HG02885 (cell line): Measurements from ENCODE around the gene ARHGAP22.

ENCODE experiments used
- ATAC-seq: cut with Tn5 transposase; IDR thresholded peaks from one replicate; pipeline ENCODE4 v1.9.1; 2021; ENCODE audit warnings: mild to moderate bottlenecking; ENCODE audit not compliant: unreplicated experiment, poor library complexity

Gene ARHGAP22

DNA sequence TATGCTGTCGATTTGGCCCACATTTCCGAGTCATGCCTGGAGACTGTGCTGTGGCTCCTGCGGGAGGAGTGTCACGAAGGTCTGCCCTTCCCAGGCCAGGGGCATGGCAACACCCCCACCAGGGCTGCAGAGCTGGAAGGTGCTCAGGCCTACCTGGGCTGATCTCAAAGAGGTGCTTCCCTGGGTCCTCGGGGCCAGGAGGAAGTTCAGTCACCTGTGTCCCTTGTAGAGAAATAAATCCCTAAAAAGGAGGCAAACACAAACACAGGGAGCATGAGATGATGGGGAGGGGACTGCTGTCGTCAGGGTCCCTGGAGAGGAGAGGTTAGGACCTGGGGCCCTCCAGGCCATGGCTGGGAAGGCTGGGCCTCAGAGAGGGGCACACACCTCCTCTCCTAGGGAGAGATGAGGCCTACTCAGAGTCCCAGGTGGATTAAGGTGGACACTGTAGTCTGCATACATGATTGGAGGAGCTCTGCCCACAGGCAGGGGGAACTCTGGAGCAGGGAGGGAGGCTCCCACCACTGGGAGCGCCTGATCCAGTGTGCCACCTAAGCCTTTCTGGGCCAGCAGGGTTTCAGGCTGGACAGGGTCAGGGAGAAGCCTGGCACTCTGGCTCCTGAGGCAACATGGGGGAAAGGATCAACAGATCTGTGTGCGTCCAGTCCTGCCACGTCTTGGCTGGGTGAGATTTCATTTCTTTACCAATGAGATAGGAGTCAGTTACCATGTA lies 49.4 kb downstream of the ARHGAP22 start:
- no peak for ATAC-seq

DNA sequence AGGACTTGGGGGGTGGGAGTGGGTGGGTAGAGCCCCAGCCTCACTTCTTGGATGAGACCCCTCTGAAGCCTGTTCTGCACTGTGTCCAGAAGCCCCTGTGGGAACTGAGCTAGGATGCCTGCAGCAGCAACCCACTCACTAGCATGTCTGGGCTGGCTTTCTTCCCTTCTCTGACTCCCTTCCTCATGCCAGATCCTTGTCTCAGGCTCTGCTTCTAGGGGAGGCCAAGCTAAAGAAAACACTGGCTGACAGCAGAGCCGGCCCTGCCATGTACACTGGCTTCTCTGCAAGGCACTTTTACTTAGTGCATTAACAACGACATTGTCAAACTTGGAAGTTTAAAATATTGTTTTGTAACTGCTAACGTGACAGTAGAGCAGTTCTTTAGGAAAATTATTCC lies 50.2 kb downstream of the ARHGAP22 start:
- ATAC-seq, result no peak

DNA sequence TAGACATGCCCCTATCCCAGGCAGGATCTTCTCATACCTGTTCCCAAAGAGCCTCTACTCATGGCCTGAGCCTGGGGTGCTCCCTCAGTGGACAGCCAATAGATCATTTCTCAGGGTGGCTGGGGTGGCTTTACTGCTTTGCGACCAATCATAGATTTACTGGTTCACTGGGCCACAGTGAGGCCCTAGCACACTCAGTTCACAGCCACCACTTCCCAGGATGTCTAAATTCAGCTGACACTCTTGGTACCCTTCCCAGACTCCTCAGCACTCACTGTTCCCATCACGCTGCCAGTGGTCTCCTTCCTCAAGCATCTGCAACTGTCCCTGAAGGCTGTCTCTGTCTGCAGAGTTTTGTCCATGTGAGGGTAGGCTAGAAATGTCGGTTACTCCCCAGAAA lies 50.6 kb downstream of the ARHGAP22 start:
- no peak for ATAC-seq

DNA sequence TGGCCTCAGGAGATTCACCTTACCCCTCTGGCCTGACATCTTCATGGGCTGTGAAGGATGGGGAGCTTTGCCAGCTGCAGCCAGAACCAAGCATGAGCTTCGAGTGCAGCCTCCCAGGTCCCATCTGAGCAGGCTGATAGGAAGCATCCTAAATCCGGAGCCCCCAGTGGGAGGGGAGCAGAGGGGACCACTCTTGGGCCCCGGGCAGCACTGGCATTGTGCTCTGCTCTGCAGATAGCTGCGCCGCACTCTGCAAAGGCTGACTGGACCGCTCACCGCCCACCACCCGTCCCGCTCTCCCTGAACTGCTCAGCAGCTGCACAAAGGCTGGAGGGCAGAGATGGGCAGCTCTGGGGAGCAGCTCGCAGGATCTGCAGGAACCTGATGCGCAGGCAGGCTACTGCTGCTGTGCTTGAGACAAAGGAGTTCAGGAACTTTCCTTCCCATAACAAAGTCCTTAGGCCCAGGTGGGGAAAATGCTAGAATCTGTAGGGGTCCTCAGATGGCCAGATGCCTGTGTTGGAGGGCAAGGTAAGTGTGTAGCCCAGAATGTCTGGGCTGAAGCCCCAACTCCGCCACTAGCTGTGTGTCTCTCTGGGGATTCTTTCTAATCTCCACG lies 51.8 kb downstream of the ARHGAP22 start:
- no peak for ATAC-seq

DNA sequence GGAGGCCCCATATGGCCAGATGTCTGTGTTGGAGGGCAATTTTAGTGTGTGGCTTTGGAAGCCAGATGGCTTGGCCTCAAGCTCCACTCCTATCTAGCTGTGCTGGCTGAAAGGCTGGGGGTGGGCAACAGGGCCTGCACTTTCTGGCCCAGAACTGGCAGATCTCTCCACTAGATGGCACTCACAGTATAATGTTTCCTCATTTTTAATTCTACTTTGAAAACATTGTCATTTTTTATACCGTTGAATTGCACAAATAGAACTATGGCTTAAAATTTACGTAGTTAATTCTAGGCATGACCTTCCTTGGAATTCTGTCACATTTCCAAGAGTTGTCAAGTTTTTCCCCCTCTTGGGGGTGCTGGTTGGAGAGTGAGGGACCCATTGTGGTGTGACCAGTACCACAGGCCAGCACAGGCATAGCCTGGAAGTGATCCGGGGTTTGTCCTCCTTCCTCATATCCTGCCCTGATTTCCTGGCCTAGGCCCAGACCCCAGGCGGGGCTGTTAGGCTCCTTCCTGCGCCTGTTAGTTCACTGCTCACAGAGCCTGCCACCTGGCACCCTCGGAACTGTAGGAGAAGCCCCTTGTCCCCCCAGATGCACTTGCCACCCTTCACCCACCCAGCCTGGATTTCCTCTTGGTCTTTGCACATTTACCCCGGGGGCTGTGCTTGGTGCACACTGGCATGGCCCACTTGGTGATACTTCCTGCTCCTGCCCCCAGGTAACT lies 52.8 kb downstream of the ARHGAP22 start:
- ATAC-seq, result no peak

DNA sequence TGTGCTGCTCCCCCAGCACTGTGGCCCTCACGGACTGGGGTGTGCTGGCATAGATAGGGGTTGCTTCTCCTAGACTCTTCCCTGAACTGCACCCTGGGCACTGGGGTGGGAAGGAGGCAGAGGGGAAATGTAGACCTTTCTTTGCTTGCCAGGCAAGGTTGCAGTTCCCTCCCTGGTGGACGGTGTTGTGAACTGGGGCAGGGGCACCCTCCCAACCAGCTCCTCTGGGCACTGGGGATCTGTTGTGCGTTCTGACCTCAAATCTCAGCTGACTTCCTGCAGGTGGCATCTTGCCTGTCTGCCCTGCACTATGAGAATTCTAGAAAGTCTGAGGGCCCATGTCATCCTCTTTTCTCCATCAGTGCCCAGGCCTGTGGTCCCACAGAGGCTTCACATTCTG lies 53.9 kb downstream of the ARHGAP22 start:
- ATAC-seq, result no peak

DNA sequence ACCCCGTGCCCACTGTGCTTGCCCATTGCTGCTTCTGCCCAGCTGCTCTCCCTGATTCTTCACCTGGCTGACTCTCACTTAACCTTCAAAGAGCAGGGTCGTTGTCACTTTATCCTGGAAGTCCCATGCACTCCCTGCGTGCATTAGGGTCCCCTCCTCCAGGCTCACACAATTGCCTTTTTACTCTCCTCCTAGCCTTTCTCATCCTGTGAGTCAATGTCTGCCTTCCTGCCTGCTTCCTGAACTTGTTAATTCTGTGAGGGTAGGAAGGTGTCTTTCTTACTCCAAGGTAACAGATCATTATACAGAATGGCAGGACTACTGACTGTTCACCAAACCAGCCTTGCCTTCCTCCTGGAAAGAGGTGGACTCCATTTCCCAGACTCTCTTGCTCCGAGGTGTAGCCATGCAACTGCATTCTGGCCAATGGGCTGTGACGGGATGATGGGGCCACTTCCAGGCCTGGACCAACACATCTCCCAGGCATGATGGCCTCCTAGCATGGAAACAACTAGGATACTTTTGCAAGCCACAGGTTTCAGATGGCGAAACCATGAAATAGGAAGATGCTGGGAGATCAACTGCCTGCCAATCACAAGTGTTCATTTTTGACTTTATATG lies 54.7 kb downstream of the ARHGAP22 start:
- ATAC-seq, result no peak

DNA sequence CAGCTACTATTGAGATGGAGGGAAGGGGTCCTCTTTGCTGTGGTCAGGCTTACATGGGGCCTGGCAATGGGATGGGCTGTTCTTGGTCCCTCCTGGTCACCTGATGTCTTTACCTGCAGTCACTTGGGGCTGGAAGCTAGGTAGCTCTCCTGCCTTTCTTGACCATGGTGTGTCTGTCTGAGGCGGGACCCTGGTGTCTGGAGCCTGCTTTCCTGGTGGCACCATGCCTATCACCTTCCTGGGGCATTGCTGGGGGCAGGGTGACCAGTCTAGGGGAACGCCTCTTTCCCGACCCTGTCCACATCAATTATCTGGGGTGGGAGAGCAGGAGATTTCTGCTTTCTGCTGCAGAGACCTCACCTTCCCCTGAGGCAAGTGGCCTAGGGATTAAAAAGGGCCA lies 55.6 kb downstream of the ARHGAP22 start:
- no peak for ATAC-seq

DNA sequence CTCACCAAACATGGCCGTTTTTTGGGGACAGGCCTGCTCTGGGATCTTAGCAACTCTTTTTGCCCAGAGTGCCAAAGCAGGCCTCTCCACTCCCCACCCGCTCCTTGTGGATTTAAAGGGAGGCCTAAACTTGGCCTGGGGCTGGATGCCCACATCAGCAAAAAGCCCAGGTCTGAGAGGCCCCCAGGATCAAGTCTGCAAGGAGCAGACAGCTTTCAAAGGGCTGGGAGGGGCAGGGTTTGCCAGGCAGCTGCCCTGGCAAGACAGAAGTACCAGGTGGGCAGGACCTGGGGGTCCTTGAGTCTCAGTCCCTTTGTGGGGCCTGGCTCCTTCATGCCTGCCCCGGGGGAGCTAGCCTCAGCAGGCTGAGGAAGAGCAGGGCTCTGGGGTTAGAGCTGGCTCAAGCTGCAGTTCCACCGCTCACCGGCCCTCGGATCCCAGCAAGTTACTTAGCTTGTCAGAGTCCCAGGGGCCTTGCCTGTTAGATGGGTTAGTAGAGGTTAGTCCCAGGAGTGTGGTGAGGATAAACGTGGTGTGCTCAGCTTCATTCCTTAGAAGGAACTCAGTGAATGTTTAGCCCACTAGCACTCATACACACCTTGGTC lies 56.2 kb downstream of the ARHGAP22 start:
- no peak for ATAC-seq

DNA sequence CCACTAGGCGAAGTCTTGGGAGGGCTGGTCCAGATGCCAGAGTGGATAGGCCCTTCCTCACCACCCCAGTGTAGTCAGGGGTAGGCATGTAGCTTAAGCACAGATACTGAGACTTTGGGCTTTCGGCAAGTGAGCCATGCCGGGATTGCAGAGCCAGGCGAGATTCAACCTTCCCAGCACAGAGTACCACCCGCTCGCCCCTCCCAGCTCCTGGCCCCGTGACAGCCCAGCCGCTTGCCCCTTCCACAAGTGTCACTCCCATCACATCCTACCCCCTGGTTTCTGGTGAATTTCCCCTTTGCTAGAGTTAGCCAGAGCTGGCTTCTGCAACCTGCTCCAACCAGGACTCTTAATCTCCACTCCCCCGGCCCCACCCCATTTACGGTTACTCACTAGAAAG lies 56.9 kb downstream of the ARHGAP22 start:
- no peak for ATAC-seq

DNA sequence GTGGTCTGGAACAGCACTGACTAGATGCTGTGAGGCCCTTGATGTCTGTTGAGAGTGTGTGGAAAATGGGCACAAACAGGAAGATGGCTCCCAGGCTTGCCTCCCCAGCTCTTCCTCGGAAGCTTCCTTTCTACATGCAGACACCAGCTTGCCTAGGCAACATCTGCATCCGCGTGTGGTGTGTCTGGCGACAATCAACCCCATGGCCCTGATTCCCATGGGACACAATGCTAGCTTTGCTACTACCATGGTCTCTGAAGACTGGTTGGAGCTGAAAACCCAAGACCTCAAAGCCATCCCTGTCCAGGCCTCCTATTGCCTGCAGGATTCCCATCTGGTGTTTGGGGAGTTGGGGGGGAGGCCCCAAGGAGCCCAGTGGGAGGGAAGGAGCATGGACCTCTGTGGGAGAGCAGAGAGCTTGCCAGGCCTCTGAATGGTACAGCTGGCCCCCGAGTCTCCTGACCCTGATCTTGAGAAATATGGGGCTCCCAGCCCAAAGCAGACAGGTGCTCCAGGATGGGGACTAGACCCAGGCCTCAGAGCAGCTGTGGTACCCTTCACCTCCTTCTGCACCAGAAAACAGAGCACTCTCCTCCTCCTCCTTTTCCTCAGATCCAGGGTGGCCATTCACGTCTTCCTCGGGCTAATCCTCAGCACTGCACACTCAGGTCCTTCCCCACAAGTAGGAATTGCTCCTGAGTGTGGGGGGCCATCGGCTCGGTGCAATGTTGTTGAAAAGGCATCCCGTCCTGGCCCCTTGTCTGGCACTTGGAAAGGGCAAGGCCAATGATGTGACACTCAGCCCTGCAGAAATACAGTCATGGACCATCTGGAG lies 57.6 kb downstream of the ARHGAP22 start:
- no peak for ATAC-seq

DNA sequence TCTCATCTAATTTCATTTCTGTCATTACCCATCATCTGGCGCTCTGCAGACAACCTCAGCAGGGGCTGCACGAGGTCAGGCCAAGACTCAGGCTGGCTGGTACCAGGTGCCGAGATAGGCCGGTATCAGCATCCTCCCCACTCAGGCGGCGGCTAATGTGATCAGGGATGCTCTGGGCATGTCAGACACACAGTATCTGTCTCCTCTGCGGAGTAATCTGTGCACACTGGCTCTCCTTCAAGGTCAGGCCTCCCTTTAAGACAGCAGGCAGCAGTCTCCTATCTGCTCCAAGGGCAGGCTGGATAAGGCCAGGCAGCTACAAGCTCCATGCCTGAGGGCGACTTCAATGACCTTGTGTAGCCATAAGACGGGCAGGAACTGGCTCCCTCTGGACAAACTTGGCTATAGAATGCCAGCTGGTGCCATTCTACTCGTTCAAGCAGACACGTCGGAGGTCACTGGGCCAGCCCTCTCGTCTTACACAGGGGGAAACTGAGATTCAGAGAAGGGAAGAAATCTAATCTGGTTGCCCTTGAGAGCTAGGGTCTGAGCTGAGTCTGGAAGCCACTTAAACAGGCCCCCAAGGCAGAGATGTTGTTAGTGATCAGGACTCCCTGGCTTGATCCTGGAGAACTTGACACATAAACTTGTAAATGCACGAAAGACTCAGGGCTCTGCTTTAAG lies 59.3 kb downstream of the ARHGAP22 start:
- ATAC-seq, result no peak

DNA sequence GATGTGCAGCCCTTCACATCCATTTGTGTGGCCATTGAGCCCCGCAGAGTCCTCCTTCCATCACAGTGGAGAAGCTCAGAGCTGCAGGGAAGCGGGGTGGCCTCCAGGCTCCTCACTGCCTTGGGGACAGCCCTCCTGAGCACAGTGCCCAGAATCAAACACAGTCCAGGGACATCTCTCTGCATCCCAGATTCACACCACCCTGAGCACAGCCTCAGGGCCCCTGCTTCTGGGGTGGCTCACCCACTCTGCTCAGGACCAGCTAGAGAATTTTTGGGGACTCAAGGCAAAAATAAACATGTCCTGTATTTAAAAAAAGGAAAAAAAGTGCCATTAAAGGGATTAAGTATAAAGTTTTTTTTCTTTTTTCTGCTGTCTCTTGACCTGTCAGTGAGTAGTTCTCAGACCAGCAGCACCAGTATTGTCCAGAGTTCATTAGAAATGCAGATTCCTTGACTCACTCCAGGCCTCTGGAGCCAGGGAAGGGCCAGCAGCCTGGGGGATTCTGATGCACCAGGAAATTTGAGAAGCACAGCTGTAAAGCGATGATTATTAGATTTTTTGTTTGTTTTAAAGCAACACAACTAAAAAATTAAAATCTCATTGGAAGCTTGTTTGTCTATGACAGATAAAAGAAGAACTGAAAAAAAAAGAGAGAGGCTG lies 61.6 kb downstream of the ARHGAP22 start:
- ATAC-seq, result no peak

DNA sequence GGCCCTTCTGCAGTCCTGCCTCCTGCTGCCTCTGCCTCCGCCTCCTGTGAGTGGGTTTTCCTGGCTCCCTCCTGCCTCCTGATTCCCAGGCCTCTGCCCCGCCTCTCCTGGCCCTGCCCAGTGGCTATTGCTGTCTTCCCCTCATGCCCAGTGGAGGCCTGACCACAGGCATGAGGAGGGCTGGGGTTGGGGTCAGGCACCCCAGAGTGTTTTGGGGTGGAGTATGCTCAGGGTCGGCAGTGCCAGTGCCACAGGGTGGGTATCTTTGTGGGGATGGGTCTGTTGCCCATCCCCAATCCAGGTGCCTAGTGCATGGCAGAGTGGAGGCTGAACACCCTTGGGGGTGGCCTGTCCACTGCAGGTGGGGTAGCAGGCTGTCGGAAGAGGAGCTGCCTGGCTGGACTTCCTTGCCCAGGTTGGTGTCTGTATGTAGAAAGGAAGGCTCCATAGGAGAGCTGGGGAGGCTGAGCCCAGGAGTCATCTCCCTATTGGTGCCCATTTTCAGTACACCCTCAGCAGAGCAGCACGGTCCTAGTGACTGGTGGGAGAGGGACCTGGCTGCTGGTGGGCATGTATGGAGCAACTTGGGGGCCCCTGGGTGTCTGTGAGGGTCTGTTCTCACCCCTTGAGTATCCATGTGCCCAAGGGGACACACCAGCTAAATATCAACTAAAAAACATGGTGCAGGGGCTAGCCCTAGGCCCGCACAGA lies 62.2 kb downstream of the ARHGAP22 start:
- no peak for ATAC-seq

DNA sequence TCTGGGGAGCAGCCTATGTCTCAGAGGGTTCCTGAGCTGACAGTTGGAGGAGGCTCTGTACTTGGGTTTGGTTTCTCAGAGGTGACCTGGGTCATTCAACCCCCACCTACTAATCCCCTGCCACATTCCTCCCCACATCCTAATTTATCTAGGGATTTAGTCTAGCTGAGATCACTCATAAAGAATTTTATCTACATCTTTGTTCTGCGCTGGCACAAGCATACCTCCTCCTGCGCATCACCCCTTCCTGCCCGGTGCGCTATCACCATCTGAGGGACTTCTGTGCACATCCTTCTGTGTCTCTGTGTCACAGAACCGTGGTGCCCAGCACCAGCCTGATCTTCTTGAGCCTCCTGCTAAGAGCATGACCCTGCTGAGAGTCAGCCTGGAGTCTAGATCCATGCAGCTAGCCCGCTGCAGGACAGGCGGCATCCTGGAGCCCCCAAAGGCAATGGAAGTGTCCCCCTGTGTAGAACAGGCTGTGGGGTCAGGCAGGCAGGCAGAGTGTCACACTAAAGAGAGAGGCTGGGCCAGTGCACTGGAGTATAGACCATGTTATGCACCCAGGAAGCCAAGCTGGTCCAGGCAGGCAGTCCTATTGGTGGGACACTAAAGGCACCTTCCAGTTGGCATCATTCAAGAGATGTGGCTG lies 63.6 kb downstream of the ARHGAP22 start:
- ATAC-seq, result no peak

DNA sequence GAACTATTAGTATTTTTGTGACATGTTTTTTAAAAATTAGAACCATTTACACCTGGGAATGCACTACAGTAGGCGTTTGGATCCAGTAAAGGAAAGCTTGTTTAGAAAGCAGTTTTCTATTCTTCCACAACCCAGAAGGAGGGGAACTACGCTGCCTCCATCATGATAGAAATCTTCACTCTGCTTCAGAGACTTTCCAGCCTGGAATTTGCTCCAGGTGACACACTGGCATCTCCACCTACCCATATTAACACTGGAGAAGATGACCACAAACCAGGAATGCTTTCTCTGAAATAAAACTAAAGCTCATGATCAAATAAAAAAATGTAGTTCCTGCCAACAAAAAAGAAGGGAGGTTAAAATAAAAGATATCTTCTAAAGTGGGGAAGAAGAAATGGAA lies 66.3 kb downstream of the ARHGAP22 start:
- no peak for ATAC-seq
